B cell (primary cell): Measurements from ENCODE around the gene CBL. TPM values are rescaled to one million over a fixed set of nuclear protein-coding genes. Genes with fewer than 3 reads are reported as not detected.
"Not testable (repeated sequence)": the region's sequence is repeated elsewhere in the genome, so short reads cannot be mapped to it uniquely, and the experiment has no call there.

Experiments
- ATAC-seq: fragments of 200-7000 bp; cut with Tn5 transposase; one replicate; pipeline ENCODE4 v1.10.0; 2021; ENCODE audit warnings: low read depth, mild to moderate bottlenecking, moderate number of reproducible peaks, moderate library complexity
- CTCF ChIA-PET: fragments of 350-600 bp; sonication (Branson Sonifier 250); formaldehyde crosslinking; loops from one replicate; lab custom pipeline; 2021; ENCODE audit warnings: antibody characterized with exemption, inconsistent platforms; lab: Charles Lee
- POLR2A ChIA-PET: fragments of 350-600 bp; sonication (Branson Sonifier 250); formaldehyde crosslinking; loops from one replicate; lab custom pipeline; 2021; ENCODE audit warnings: antibody characterized with exemption; lab: Charles Lee
- DNase-seq: peaks from one replicate; pipeline ENCODE4 v3.0.0; 2013
- H2AFZ ChIP-seq: 2 replicates; pipeline ENCODE4 v1.6.1; 2012; ENCODE audit warnings: mild to moderate bottlenecking, low read depth, low read length; ENCODE audit not compliant: insufficient read depth, poor library complexity, severe bottlenecking
- H3K27ac ChIP-seq, 2 donors: 1 replicate in 1 of 2; 2 replicates in 1 of 2; pipeline ENCODE4 v1.5.1; 2012 to 2013; ENCODE audit warnings: low read length in 2 of 2, mild to moderate bottlenecking in 2 of 2, moderate library complexity in 1 of 2
- H3K27me3 ChIP-seq, 4 experiments: fragments of 200-600 bp in 1 of 4; sonication (generic) in 1 of 4; replicated peaks in 1 of 4; 1 replicate in 2 of 4; 2 replicates in 2 of 4; pipeline versions ENCODE4 v1.6.1 to v1.7.0; 2013 to 2016; ENCODE audit warnings: low read length in 3 of 4, mild to moderate bottlenecking in 2 of 4, mixed read lengths in 1 of 4, moderate library complexity in 1 of 4; ENCODE audit not compliant: insufficient read depth in 4 of 4, control insufficient read depth in 3 of 4; ENCODE audit errors: control extremely low read depth in 1 of 4
- H3K36me3 ChIP-seq, 2 experiments: replicated peaks in 1 of 2; 1 replicate in 1 of 2; 2 replicates in 1 of 2; pipeline versions ENCODE4 v1.6.1 to v1.7.1; 2013; ENCODE audit warnings: low read length in 1 of 2; ENCODE audit not compliant: insufficient read depth in 2 of 2, control insufficient read depth in 1 of 2; ENCODE audit errors: control extremely low read depth in 1 of 2, extremely low read depth in 1 of 2
- H3K4me1 ChIP-seq, 2 donors: fragments of 200-600 bp in 1 of 2; sonication (generic) in 1 of 2; 1 replicate in 1 of 2; 2 replicates in 1 of 2; pipeline versions ENCODE4 v1.5.1 to v1.6.1; 2013 to 2017; ENCODE audit warnings: low read length in 2 of 2; ENCODE audit not compliant: control insufficient read depth in 2 of 2, insufficient read depth in 2 of 2
- H3K4me2 ChIP-seq: replicated peaks from 2 replicates; pipeline ENCODE3; 2012; ENCODE audit warnings: mild to moderate bottlenecking, low read depth, low read length; ENCODE audit not compliant: poor library complexity, severe bottlenecking
- H3K4me3 ChIP-seq, 5 experiments: fragments of 200-600 bp in 1 of 5; sonication (generic) in 1 of 5; 1 replicate in 3 of 5; 2 replicates in 2 of 5; pipeline versions ENCODE4 v1.5.1 to v1.7.0; 2011 to 2016; ENCODE audit warnings: low read length in 4 of 5, mild to moderate bottlenecking in 4 of 5, low read depth in 2 of 5, control low read depth in 1 of 5, moderate library complexity in 1 of 5; ENCODE audit not compliant: insufficient read depth in 1 of 5; ENCODE audit errors: control extremely low read depth in 1 of 5, extremely low read depth in 1 of 5
- H3K79me2 ChIP-seq: fragments of 200-600 bp; sonication (generic); one replicate; pipeline ENCODE4 v1.6.0; 2016; ENCODE audit warnings: low read length; ENCODE audit not compliant: control insufficient read depth, insufficient read depth
- H3K9ac ChIP-seq: fragments of 200-600 bp; sonication (generic); 2 replicates; pipeline ENCODE4 v1.6.1; 2017; ENCODE audit warnings: mild to moderate bottlenecking, low read length, moderate library complexity
- H3K9me3 ChIP-seq, 3 donors: one replicate each; pipeline versions ENCODE4 v1.6.1 to v1.7.1; 2013; ENCODE audit warnings: low read length in 2 of 3; ENCODE audit not compliant: control insufficient read depth in 2 of 3, insufficient read depth in 1 of 3; ENCODE audit errors: control extremely low read depth in 1 of 3
- H4K20me1 ChIP-seq: 2 replicates; pipeline ENCODE4 v1.6.0; 2012; ENCODE audit warnings: mild to moderate bottlenecking, low read length; ENCODE audit not compliant: insufficient read depth, control insufficient read depth, poor library complexity, severe bottlenecking
- H3K27ac Mint-ChIP-seq: one replicate; pipeline ENCODE4 v1.8.0; 2021; ENCODE audit warnings: mixed read lengths
- H3K27me3 Mint-ChIP-seq: one replicate; pipeline ENCODE4 v1.8.0; 2021; ENCODE audit warnings: mixed read lengths
- H3K4me1 Mint-ChIP-seq: one replicate; pipeline ENCODE4 v1.8.0; 2021; ENCODE audit warnings: mixed read lengths
- H3K4me3 Mint-ChIP-seq: one replicate; pipeline ENCODE4 v1.8.0; 2021; ENCODE audit warnings: mixed read lengths
- H3K9me3 Mint-ChIP-seq: one replicate; pipeline ENCODE4 v1.8.0; 2022; ENCODE audit warnings: mixed read lengths; ENCODE audit not compliant: insufficient read depth
- EZH2 ChIP-seq: IDR thresholded peaks from 2 replicates; pipeline ENCODE4 v1.6.1; 2012; ENCODE audit warnings: borderline replicate concordance, low read depth, mild to moderate bottlenecking, moderate library complexity, low read length; ENCODE audit not compliant: insufficient read depth, poor library complexity, severe bottlenecking
- WGBS: methylation state at CpG from one replicate; pipeline ENCODE4 v1.1.5; 2013; ENCODE audit warnings: missing lambda C conversion rate; ENCODE audit not compliant: insufficient coverage; 5-methylcytosine and 5-hydroxymethylcytosine counted together
- intact Hi-C: fragments of 100-400 bp; cut with micrococcal nuclease; formaldehyde crosslinking; loops from one replicate; pipeline ENCODE4 v1.10.0; 2022
- polyA plus RNA-seq: library from polyadenylated mRNA; depleted of rRNA; stranded (reverse); fragments of >200 nt; gene quantifications from 2 replicates; pipeline ENCODE4 v1.2.3, GENCODE V29; 2012
- total RNA-seq, 2 donors: library from RNA; stranded (reverse); fragments of 120-200 nt in 1 of 2; gene quantifications; 1 replicate in 1 of 2; 2 replicates in 1 of 2; pipeline versions ENCODE4 v1.2.3 to v1.2.4, GENCODE V29; 2013 to 2022
- TF ChIP-seq, protein P1 (sequence below): fragments of 200-600 bp; IDR thresholded peaks from one replicate; pipeline ENCODE4 v1.8.0; 2022; ENCODE audit warnings: antibody characterized with exemption, mild to moderate bottlenecking

CBL gene
- total and polyA plus RNA-seq, 2 donors (not counting 1 experiment from before 2014, with no cell fraction given), result 11.7 to 35.2 TPM

DNA sequence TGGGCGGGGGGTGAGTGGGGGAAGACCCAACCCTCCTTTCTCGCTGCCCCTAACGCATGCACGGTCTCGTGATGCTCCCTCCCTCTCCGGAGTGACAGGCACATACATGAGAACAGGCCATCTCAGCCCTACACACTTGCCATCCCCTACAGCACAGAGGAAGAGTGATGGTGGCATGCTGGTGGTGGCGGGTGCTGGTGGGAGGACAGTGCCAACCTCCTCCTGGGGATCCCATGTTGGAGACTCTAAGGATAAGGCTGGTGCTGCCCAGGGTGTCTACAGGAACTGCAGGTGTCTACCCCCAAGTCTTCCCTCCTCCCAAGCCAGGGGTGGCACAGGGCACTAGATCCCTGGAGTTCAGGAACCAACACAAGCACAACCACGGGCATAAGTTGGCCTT is 44.3 kb upstream of the CBL start:
- ChIA-PET CTCF (no interaction called here), POLR2A (no interaction called here)
- H3K27me3 ChIP-seq, result no peaks in the 10 kb centered on the region
- H3K27me3 Mint-ChIP-seq, result peaks cover 3% of the 10 kb centered on the region
- H2AFZ ChIP-seq, result no peak overlapping the region
- no peak overlapping the region for H3K27ac Mint-ChIP-seq
- H3K4me1 Mint-ChIP-seq, result no peaks in the 10 kb centered on the region
- no peak overlapping the region for H3K4me3 ChIP-seq
- no peaks in the 10 kb centered on the region for H3K4me1 ChIP-seq
- H3K79me2 ChIP-seq, result no peaks in the 10 kb centered on the region
- WGBS, result 100% methylated on average over 1 of the region's 8 CpGs
- H3K9ac ChIP-seq, result no peak overlapping the region
- no peak for DNase-seq
- intact Hi-C loops, result no loop called here
- H3K36me3 ChIP-seq, result no peaks in the 10 kb centered on the region
- no peak overlapping the region for H3K4me2 ChIP-seq
- TF ChIP-seq, protein P1, sequence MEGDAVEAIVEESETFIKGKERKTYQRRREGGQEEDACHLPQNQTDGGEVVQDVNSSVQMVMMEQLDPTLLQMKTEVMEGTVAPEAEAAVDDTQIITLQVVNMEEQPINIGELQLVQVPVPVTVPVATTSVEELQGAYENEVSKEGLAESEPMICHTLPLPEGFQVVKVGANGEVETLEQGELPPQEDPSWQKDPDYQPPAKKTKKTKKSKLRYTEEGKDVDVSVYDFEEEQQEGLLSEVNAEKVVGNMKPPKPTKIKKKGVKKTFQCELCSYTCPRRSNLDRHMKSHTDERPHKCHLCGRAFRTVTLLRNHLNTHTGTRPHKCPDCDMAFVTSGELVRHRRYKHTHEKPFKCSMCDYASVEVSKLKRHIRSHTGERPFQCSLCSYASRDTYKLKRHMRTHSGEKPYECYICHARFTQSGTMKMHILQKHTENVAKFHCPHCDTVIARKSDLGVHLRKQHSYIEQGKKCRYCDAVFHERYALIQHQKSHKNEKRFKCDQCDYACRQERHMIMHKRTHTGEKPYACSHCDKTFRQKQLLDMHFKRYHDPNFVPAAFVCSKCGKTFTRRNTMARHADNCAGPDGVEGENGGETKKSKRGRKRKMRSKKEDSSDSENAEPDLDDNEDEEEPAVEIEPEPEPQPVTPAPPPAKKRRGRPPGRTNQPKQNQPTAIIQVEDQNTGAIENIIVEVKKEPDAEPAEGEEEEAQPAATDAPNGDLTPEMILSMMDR, result no peak
- no peak for TF ChIP-seq EZH2
- H4K20me1 ChIP-seq, result no peaks in the 10 kb centered on the region
- no peaks in the 10 kb centered on the region for H3K9me3 ChIP-seq
- no peaks in the 10 kb centered on the region for H3K9me3 Mint-ChIP-seq
- no peak overlapping the region for H3K4me3 Mint-ChIP-seq
- no peak for ATAC-seq
- H3K27ac ChIP-seq, result no peak overlapping the region

DNA sequence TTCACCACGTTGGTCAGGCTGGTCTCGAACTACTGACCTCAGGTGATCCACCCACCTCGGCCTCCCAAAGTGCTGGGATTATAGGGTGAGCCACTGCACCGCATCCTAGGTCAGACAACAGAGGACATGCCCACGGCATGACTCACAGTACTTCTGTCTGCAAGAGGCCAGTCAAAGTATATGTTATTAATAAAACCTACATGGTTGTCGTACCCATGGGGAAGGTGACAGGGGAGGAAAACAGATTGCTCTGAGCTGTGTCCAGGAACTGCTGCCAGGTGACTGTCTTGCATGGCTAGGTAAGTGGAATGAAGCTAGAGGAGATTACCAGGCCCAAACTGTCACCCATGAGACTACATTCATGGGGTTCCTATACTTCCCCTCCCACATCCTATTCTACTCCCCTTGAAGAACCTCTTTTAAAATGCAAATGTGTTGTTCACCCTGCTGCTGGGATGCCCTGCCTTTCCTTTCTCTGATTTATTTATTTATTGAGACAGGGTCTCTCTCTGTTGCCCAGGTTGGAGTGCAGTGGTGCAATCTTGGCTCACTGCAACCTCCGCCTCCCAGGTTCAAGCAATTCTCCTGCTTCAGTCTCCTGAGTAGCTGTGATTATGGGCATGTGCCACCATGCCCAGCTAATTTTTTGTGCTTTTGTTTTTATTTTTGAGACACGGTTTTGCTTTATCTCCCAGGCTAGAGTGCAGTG is 39.6 kb upstream of the CBL start:
- H3K4me3 Mint-ChIP-seq, result no peak overlapping the region
- no peaks in the 10 kb centered on the region for H3K27me3 Mint-ChIP-seq
- DNase-seq (no peak), ATAC-seq (no peak)
- TF ChIP-seq, protein P1, result no peak
- TF ChIP-seq EZH2, result no peak
- H3K4me3 ChIP-seq, result no peak overlapping the region
- H3K36me3 ChIP-seq, result no peaks in the 10 kb centered on the region
- H3K4me1 ChIP-seq, result peaks cover 5 to 12% of the 10 kb centered on the region in 2 donors
- no peaks in the 10 kb centered on the region for H3K79me2 ChIP-seq
- no peak overlapping the region for H3K4me2 ChIP-seq
- H3K9ac ChIP-seq, result no peak overlapping the region
- H2AFZ ChIP-seq, result no peak overlapping the region
- peaks cover 4% of the 10 kb centered on the region for H3K4me1 Mint-ChIP-seq
- no peaks in the 10 kb centered on the region for H3K9me3 ChIP-seq
- intact Hi-C loops, result no loop called here
- 88% methylated on average over 4 of the region's 8 CpGs for WGBS
- H3K27ac Mint-ChIP-seq, result no peak overlapping the region
- H3K27me3 ChIP-seq, result no peaks in the 10 kb centered on the region
- ChIA-PET POLR2A (interaction anchor here (0.7 kb wide), 1 partner anchor 141 kb away, joined by 4 read pairs; no protein-coding TSS in a partner anchor), CTCF (interaction anchor here (0.6 to 2.1 kb wide), 5 partner anchors 30 to 157 kb away, joined by 3 to 8 read pairs (median 6); no protein-coding TSS in a partner anchor)
- H3K27ac ChIP-seq, result no peak overlapping the region
- no peaks in the 10 kb centered on the region for H4K20me1 ChIP-seq
- H3K9me3 Mint-ChIP-seq, result no peaks in the 10 kb centered on the region

DNA sequence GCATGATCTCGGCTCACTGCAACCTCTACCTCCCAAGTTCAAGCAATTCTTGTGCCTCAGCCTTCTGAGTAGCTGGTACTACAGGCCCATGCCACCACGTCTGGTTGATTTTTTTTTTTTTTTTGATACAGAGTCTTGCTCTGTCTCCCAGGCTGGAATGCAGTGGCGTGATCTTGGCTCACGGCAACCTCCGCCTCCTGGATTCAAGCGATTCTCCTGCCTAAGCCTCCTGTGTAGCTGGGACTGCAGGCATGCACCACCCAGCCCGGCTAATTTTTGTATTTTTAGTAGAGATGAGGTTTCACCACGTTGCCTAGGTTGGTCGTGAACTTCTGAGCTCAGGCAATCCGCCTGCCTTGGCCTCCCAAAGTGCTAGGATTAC is 39.1 kb upstream of the CBL start:
- intact Hi-C loops, H3K4me3 Mint-ChIP-seq: not testable (repeated sequence)

More for the DNA sequence above, 39.1 kb upstream of the CBL start:
- H3K9ac ChIP-seq, H2AFZ ChIP-seq, H3K27ac ChIP-seq, H3K27me3 Mint-ChIP-seq, DNase-seq, H3K27me3 ChIP-seq, H3K4me3 ChIP-seq, H3K4me1 Mint-ChIP-seq, H3K36me3 ChIP-seq, H3K4me2 ChIP-seq, H3K9me3 ChIP-seq, H4K20me1 ChIP-seq, H3K27ac Mint-ChIP-seq, H3K9me3 Mint-ChIP-seq, ATAC-seq, H3K79me2 ChIP-seq: not testable (repeated sequence)
- WGBS, result 94% methylated on average over 9 of the region's 10 CpGs
- ChIA-PET CTCF (interaction anchor here (0.6 to 2.1 kb wide), 6 partner anchors 30 to 173 kb away, joined by 3 to 8 read pairs (median 6); no protein-coding TSS in a partner anchor), POLR2A (interaction anchor here (0.7 kb wide), 1 partner anchor 141 kb away, joined by 4 read pairs; no protein-coding TSS in a partner anchor)
- H3K4me1 ChIP-seq, result peaks cover 5 to 12% of the 10 kb centered on the region in 2 donors
